Stimulated activated CD4-positive, alpha-beta T cell treated with anti-CD3 and anti-CD28 coated beads, TNF-alpha, amount 100 ng/mL, for 1 hour (primary cell): Measurements from ENCODE around the gene PTPRM.

Experiments used
- DNase-seq, 3 donors: peaks; one replicate each; pipeline ENCODE4 v3.0.0-alpha.2; 2020; ENCODE audit warnings: low read depth in 3 of 3, low spot score in 1 of 3

Gene PTPRM

GRCh38 chr18:8299054-8299980 lies 732.2 kb downstream of the PTPRM start:
- DNase-seq: no peak

GRCh38 chr18:8300751-8301410 lies 733.8 kb downstream of the PTPRM start:
- DNase-seq: no peak

- no peak for DNase-seq
Observed at GRCh38 chr18:8301427-8302172, 734.5 kb downstream of the PTPRM start.

- DNase-seq: no peak
Observed at GRCh38 chr18:8303151-8303755, 736.1 kb downstream of the PTPRM start.

GRCh38 chr18:8307960-8308359 lies 740.8 kb downstream of the PTPRM start:
- no peak for DNase-seq

- no peak for DNase-seq
Observed at GRCh38 chr18:8313043-8313442, 745.9 kb downstream of the PTPRM start.

- no peak for DNase-seq
Observed at GRCh38 chr18:8314124-8314523, 747.0 kb downstream of the PTPRM start.

GRCh38 chr18:8319798-8320489 lies 752.8 kb downstream of the PTPRM start:
- no peak for DNase-seq

- DNase-seq: no peak
Observed at GRCh38 chr18:8322486-8322885, 755.4 kb downstream of the PTPRM start.

- DNase-seq: no peak
Observed at GRCh38 chr18:8324343-8325065, 757.4 kb downstream of the PTPRM start.

GRCh38 chr18:8326763-8327394 lies 759.8 kb downstream of the PTPRM start:
- no peak for DNase-seq

- no peak for DNase-seq
Observed at GRCh38 chr18:8328126-8328525, 761.0 kb downstream of the PTPRM start.

GRCh38 chr18:8329186-8329771 lies 762.2 kb downstream of the PTPRM start:
- no peak for DNase-seq

GRCh38 chr18:8330575-8330974 lies 763.5 kb downstream of the PTPRM start:
- no peak for DNase-seq

GRCh38 chr18:8332286-8332685 lies 765.2 kb downstream of the PTPRM start:
- DNase-seq: no peak

GRCh38 chr18:8333961-8334360 lies 766.8 kb downstream of the PTPRM start:
- no peak for DNase-seq

- DNase-seq: no peak
Observed at GRCh38 chr18:8337211-8337610, 770.1 kb downstream of the PTPRM start.

- no peak for DNase-seq
Observed at GRCh38 chr18:8339210-8339609, 772.1 kb downstream of the PTPRM start.

- no peak for DNase-seq
Observed at GRCh38 chr18:8339952-8340351, 772.8 kb downstream of the PTPRM start.
